K562 (cell line): ENCODE measurements around the gene EVI5. TPM values are rescaled to one million over a fixed set of nuclear protein-coding genes. Genes with fewer than 3 reads are reported as not detected.

Experiments used
- CBFA2T3 ChIP-seq: fragments of 450-650 bp; IDR thresholded peaks from 2 replicates; pipeline ENCODE4 v1.6.1; 2017
- CC2D1A ChIP-seq: fragments of 450-650 bp; IDR thresholded peaks from 2 replicates; pipeline ENCODE4 v1.6.1; 2017; ENCODE audit warnings: mild to moderate bottlenecking
- CEBPB ChIP-seq: fragments of 450-650 bp; IDR thresholded peaks from 2 replicates; pipeline ENCODE4 v1.6.1; 2016; ENCODE audit warnings: missing genetic modification characterization, missing compliant biosample characterization
- DIDO1 ChIP-seq: fragments of 450-650 bp; IDR thresholded peaks from 2 replicates; pipeline ENCODE4 v1.6.1; 2016; ENCODE audit warnings: low read depth, missing biosample characterization, missing genetic modification characterization
- GATAD2A ChIP-seq: fragments of 450-650 bp; IDR thresholded peaks from 2 replicates; pipeline ENCODE4 v1.6.1; 2017
- MAFG ChIP-seq: fragments of 450-650 bp; conservative IDR thresholded peaks from 2 replicates; pipeline ENCODE4 v1.6.1; 2016; ENCODE audit warnings: missing genetic modification characterization, missing compliant biosample characterization
- MXI1 ChIP-seq: IDR thresholded peaks from 2 replicates; pipeline ENCODE4 v1.6.1; 2011; ENCODE audit warnings: low read depth, mild to moderate bottlenecking, improper control_type of control experiment, low read length
- TAF7 ChIP-seq: fragments of 450-650 bp; IDR thresholded peaks from 2 replicates; pipeline ENCODE4 v1.6.1; 2016; ENCODE audit warnings: missing genetic modification characterization, missing compliant biosample characterization
- U2AF1 ChIP-seq: fragments of 200-400 bp; formaldehyde crosslinking; optimal IDR thresholded peaks from 2 replicates; pipeline ENCODE3; 2017; ENCODE audit warnings: mild to moderate bottlenecking, low read depth, low read length, moderate library complexity
- XRCC3 ChIP-seq: fragments of 450-650 bp; IDR thresholded peaks from 2 replicates; pipeline ENCODE4 v1.6.1; 2017; ENCODE audit warnings: mild to moderate bottlenecking, moderate library complexity
- ZC3H11A ChIP-seq: IDR thresholded peaks from 2 replicates; pipeline ENCODE4 v1.6.1; 2012; ENCODE audit warnings: low read depth, low read length, improper control_type of control experiment
- ZNF224 ChIP-seq: sonication (generic); formaldehyde crosslinking; IDR thresholded peaks from 2 replicates; pipeline ENCODE4 v1.8.0; 2022; ENCODE audit warnings: mild to moderate bottlenecking, missing genetic modification reagents
- polyA plus RNA-seq, 8 experiments: library from polyadenylated mRNA; depleted of rRNA in 4 of 8; stranded (reverse) in 5 of 8; unstranded in 3 of 8; fragments of >200 nt; fragmentation: Nextera tagmentation in 2 of 8; fragmentation: Illumina TruSeq in 1 of 8; extraction: Ambion mirVana in 2 of 8; extraction: Trizol in 1 of 8; gene quantifications; 2 replicates each; pipeline versions ENCODE4 v1.2.1 to v1.2.3, GENCODE V29; 2011 to 2014; ENCODE audit warnings: inconsistent platforms in 1 of 8, missing spikeins in 1 of 8
- total RNA-seq, 7 experiments: library from RNA; depleted of rRNA in 6 of 7; stranded (reverse); fragments of >200 nt in 6 of 7; fragmentation: Illumina TruSeq in 2 of 7; extraction: Trizol in 2 of 7; gene quantifications; 2 replicates each; pipeline versions ENCODE4 v1.2.1 to v1.2.3, GENCODE V29; 2011 to 2021; ENCODE audit warnings: low replicate concordance in 1 of 7
- TF ChIP-seq, protein P1 (sequence below): sonication (generic); formaldehyde crosslinking; IDR thresholded peaks from 2 replicates; pipeline ENCODE4 v1.8.0; 2022; ENCODE audit warnings: mild to moderate bottlenecking, missing genetic modification reagents
- TF ChIP-seq, protein P2 (sequence below): fragments of 450-650 bp; conservative IDR thresholded peaks from 2 replicates; pipeline ENCODE4 v1.6.1; 2016; ENCODE audit warnings: missing genetic modification characterization, low read depth, mild to moderate bottlenecking, missing compliant biosample characterization, moderate library complexity
- TF ChIP-seq, protein P3 (sequence below): fragments of 250-450 bp; sonication (Bioruptor Pico); IDR thresholded peaks from 2 replicates; pipeline ENCODE4 v1.8.0; 2021; ENCODE audit warnings: mild to moderate bottlenecking, moderate library complexity
- TF ChIP-seq, protein P4 (sequence below): fragments of 450-650 bp; IDR thresholded peaks from 2 replicates; pipeline ENCODE4 v1.6.1; 2016; ENCODE audit warnings: low read depth
- TF ChIP-seq, protein P5 (sequence below): IDR thresholded peaks from 2 replicates; pipeline ENCODE4 v1.6.1; 2011; ENCODE audit not compliant: insufficient read length; ENCODE audit errors: extremely low read depth

EVI5 gene
- total and polyA plus RNA-seq, 9 of the 15 experiments (the other 6 are each of a cell fraction or from before 2014, with no cell fraction given) = 1.7 to 50.1 (median 13.7) TPM

DNA sequence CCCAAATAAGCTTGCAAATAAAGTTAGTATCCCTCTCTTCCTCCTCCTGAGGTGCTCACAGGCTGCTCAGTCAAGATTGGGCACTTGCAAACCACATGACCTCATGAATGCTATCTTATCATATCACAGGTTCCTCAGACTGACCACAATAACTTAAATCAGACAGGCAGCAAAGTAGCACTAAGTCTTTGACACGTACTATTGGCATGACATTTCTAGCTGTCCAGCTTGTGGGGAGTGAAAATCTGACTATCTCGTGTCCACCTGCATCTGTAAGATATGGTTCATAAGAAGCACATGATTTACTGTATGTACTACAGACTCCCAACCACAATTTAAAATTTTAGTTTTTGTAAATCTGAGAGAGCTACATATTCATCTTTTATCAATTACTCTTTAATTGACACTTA lies 240.1 kb downstream of the EVI5 start (continued):
- TF ChIP-seq, protein P1, sequence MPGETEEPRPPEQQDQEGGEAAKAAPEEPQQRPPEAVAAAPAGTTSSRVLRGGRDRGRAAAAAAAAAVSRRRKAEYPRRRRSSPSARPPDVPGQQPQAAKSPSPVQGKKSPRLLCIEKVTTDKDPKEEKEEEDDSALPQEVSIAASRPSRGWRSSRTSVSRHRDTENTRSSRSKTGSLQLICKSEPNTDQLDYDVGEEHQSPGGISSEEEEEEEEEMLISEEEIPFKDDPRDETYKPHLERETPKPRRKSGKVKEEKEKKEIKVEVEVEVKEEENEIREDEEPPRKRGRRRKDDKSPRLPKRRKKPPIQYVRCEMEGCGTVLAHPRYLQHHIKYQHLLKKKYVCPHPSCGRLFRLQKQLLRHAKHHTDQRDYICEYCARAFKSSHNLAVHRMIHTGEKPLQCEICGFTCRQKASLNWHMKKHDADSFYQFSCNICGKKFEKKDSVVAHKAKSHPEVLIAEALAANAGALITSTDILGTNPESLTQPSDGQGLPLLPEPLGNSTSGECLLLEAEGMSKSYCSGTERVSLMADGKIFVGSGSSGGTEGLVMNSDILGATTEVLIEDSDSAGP = no peak
- TF ChIP-seq ZC3H11A = no peak
- TF ChIP-seq, protein P2, sequence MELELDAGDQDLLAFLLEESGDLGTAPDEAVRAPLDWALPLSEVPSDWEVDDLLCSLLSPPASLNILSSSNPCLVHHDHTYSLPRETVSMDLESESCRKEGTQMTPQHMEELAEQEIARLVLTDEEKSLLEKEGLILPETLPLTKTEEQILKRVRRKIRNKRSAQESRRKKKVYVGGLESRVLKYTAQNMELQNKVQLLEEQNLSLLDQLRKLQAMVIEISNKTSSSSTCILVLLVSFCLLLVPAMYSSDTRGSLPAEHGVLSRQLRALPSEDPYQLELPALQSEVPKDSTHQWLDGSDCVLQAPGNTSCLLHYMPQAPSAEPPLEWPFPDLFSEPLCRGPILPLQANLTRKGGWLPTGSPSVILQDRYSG (tag) = peak; percentile 90
- peak; percentile 100 for TF ChIP-seq CBFA2T3
- peak; percentile 54; the same call in 1 of the 2 replicates for TF ChIP-seq MXI1
- TF ChIP-seq CC2D1A = peak; percentile 98
- TF ChIP-seq, protein P3, sequence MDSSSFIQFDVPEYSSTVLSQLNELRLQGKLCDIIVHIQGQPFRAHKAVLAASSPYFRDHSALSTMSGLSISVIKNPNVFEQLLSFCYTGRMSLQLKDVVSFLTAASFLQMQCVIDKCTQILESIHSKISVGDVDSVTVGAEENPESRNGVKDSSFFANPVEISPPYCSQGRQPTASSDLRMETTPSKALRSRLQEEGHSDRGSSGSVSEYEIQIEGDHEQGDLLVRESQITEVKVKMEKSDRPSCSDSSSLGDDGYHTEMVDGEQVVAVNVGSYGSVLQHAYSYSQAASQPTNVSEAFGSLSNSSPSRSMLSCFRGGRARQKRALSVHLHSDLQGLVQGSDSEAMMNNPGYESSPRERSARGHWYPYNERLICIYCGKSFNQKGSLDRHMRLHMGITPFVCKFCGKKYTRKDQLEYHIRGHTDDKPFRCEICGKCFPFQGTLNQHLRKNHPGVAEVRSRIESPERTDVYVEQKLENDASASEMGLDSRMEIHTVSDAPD = no peak
- TF ChIP-seq, protein P4, sequence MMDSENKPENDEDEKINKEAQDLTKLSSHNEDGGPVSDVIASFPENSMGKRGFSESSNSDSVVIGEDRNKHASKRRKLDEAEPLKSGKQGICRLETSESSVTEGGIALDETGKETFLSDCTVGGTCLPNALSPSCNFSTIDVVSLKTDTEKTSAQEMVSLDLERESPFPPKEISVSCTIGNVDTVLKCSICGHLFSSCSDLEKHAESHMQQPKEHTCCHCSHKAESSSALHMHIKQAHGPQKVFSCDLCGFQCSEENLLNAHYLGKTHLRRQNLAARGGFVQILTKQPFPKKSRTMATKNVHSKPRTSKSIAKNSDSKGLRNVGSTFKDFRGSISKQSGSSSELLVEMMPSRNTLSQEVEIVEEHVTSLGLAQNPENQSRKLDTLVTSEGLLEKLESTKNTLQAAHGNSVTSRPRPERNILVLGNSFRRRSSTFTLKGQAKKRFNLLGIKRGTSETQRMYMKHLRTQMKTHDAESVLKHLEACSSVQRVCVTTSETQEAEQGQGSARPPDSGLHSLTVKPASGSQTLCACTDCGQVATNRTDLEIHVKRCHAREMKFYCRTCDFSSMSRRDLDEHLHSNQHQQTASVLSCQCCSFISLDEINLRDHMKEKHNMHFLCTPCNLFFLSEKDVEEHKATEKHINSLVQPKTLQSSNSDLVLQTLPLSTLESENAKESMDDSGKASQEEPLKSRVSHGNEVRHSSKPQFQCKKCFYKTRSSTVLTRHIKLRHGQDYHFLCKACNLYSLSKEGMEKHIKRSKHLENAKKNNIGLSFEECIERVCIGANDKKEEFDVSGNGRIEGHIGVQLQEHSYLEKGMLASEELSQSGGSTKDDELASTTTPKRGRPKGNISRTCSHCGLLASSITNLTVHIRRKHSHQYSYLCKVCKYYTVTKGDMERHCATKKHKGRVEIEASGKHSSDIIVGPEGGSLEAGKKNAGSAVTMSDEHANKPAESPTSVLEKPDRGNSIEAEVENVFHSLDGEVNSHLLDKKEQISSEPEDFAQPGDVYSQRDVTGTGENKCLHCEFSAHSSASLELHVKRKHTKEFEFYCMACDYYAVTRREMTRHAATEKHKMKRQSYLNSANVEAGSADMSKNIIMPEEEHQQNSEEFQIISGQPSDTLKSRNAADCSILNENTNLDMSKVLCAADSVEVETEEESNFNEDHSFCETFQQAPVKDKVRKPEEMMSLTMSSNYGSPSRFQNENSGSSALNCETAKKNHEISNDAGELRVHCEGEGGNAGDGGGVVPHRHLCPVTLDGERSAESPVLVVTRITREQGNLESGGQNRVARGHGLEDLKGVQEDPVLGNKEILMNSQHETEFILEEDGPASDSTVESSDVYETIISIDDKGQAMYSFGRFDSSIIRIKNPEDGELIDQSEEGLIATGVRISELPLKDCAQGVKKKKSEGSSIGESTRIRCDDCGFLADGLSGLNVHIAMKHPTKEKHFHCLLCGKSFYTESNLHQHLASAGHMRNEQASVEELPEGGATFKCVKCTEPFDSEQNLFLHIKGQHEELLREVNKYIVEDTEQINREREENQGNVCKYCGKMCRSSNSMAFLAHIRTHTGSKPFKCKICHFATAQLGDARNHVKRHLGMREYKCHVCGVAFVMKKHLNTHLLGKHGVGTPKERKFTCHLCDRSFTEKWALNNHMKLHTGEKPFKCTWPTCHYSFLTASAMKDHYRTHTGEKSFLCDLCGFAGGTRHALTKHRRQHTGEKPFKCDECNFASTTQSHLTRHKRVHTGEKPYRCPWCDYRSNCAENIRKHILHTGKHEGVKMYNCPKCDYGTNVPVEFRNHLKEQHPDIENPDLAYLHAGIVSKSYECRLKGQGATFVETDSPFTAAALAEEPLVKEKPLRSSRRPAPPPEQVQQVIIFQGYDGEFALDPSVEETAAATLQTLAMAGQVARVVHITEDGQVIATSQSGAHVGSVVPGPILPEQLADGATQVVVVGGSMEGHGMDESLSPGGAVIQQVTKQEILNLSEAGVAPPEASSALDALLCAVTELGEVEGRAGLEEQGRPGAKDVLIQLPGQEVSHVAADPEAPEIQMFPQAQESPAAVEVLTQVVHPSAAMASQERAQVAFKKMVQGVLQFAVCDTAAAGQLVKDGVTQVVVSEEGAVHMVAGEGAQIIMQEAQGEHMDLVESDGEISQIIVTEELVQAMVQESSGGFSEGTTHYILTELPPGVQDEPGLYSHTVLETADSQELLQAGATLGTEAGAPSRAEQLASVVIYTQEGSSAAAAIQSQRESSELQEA = no peak
- TF ChIP-seq TAF7 (tag) = no peak
- TF ChIP-seq XRCC3 = no peak; the same call in 1 of the 2 replicates
- no peak for TF ChIP-seq CEBPB (tag)
- TF ChIP-seq MAFG (tag) = peak; percentile 43
- TF ChIP-seq, protein P5, sequence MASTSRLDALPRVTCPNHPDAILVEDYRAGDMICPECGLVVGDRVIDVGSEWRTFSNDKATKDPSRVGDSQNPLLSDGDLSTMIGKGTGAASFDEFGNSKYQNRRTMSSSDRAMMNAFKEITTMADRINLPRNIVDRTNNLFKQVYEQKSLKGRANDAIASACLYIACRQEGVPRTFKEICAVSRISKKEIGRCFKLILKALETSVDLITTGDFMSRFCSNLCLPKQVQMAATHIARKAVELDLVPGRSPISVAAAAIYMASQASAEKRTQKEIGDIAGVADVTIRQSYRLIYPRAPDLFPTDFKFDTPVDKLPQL = no peak
- TF ChIP-seq ZNF224 (CRISPR knock-in tag) = no peak
- TF ChIP-seq GATAD2A = no peak
- 0 out of 2 replicates have a peak, but pooled peaks have one; percentile 39 for TF ChIP-seq DIDO1
- no peak for TF ChIP-seq U2AF1
